ENCODE measurements around the gene AGBL4.

DNA sequence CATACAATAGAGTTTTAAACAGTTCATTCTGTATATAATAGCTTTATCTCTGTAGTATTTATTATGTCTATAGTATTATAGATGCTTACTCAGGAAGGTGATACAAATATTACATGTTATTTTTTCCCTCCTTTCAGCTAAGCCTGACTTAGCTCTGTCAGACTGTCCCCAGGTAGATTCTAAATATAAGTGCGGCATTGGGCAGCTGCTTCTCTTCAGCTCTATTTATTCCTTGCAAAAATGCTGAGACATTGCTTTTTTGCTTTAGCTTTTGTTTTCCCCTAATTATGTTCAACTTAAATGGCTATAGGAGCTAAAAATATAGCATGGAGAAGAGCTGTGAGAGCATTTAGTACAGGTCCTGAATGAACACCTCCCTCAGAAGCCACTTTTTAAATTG, 1043.8 kb downstream of the AGBL4 start:
- TF ChIP-seq, protein P1, sequence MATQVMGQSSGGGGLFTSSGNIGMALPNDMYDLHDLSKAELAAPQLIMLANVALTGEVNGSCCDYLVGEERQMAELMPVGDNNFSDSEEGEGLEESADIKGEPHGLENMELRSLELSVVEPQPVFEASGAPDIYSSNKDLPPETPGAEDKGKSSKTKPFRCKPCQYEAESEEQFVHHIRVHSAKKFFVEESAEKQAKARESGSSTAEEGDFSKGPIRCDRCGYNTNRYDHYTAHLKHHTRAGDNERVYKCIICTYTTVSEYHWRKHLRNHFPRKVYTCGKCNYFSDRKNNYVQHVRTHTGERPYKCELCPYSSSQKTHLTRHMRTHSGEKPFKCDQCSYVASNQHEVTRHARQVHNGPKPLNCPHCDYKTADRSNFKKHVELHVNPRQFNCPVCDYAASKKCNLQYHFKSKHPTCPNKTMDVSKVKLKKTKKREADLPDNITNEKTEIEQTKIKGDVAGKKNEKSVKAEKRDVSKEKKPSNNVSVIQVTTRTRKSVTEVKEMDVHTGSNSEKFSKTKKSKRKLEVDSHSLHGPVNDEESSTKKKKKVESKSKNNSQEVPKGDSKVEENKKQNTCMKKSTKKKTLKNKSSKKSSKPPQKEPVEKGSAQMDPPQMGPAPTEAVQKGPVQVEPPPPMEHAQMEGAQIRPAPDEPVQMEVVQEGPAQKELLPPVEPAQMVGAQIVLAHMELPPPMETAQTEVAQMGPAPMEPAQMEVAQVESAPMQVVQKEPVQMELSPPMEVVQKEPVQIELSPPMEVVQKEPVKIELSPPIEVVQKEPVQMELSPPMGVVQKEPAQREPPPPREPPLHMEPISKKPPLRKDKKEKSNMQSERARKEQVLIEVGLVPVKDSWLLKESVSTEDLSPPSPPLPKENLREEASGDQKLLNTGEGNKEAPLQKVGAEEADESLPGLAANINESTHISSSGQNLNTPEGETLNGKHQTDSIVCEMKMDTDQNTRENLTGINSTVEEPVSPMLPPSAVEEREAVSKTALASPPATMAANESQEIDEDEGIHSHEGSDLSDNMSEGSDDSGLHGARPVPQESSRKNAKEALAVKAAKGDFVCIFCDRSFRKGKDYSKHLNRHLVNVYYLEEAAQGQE (tag by site-specific recombination; IDR thresholded peaks at IDR 0.05): no peak
- no peak for TF ChIP-seq ZNF776 (tag by site-specific recombination; IDR thresholded peaks at IDR 0.05; ENCODE audit: borderline replicate concordance)
- TF ChIP-seq ZNF670 (tag by site-specific recombination; IDR thresholded peaks at IDR 0.05; ENCODE audit: low read depth): no peak
- TF ChIP-seq, protein P2, sequence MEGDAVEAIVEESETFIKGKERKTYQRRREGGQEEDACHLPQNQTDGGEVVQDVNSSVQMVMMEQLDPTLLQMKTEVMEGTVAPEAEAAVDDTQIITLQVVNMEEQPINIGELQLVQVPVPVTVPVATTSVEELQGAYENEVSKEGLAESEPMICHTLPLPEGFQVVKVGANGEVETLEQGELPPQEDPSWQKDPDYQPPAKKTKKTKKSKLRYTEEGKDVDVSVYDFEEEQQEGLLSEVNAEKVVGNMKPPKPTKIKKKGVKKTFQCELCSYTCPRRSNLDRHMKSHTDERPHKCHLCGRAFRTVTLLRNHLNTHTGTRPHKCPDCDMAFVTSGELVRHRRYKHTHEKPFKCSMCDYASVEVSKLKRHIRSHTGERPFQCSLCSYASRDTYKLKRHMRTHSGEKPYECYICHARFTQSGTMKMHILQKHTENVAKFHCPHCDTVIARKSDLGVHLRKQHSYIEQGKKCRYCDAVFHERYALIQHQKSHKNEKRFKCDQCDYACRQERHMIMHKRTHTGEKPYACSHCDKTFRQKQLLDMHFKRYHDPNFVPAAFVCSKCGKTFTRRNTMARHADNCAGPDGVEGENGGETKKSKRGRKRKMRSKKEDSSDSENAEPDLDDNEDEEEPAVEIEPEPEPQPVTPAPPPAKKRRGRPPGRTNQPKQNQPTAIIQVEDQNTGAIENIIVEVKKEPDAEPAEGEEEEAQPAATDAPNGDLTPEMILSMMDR (tag by site-specific recombination; IDR thresholded peaks at IDR 0.05): no peak
- TF ChIP-seq ZNF324 (tag by site-specific recombination; IDR thresholded peaks at IDR 0.05): no peak
- TF ChIP-seq YY1 (tag by site-specific recombination; IDR thresholded peaks at IDR 0.05): no peak
- no peak for TF ChIP-seq ZNF404 (tag by site-specific recombination; IDR thresholded peaks at IDR 0.05)
- TF ChIP-seq ZNF10 (tag by site-specific recombination; IDR thresholded peaks at IDR 0.05): no peak
- no peak for TF ChIP-seq ZFP37 (tag by site-specific recombination; IDR thresholded peaks at IDR 0.05)
- no peak for TF ChIP-seq ZNF777 (tag by site-specific recombination; IDR thresholded peaks at IDR 0.05; ENCODE audit: borderline replicate concordance)
- no peak for TF ChIP-seq ZNF785 (tag by site-specific recombination; IDR thresholded peaks at IDR 0.05)

All from HEK293 (cell line).